Measurements from ENCODE around the gene USP17L21. TPM values are rescaled to one million over a fixed set of nuclear protein-coding genes. Genes with fewer than 3 reads are reported as not detected.

USP17L21 gene, protein sequence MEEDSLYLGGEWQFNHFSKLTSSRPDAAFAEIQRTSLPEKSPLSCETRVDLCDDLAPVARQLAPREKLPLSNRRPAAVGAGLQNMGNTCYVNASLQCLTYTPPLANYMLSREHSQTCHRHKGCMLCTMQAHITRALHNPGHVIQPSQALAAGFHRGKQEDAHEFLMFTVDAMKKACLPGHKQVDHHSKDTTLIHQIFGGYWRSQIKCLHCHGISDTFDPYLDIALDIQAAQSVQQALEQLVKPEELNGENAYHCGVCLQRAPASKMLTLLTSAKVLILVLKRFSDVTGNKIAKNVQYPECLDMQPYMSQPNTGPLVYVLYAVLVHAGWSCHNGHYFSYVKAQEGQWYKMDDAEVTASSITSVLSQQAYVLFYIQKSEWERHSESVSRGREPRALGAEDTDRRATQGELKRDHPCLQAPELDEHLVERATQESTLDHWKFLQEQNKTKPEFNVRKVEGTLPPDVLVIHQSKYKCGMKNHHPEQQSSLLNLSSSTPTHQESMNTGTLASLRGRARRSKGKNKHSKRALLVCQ
- not detected in 2 replicates for total RNA-seq

DNA sequence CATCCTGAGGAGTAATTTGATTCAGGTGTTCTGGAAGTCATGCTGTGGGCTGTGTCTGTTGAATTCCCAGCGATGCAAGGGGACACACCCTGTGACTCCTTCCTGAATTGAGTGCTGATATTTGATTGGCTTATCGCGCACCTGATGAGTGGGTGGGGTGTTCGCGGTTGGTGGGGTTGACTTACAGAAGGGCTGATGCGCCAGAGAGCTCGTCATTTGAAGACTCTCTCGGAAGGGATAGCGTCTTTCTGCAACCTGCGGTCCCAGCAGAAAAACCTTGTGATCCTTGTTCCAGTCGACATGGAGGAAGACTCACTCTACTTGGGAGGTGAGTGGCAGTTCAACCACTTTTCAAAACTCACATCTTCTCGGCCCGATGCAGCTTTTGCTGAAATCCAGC is at the start of gene USP17L21:
Gene USP17L21 (plus strand): TSS at position 301 of the 400 bp plus-strand sequence. CDS start 0 bp downstream, at position 301.

DNA sequence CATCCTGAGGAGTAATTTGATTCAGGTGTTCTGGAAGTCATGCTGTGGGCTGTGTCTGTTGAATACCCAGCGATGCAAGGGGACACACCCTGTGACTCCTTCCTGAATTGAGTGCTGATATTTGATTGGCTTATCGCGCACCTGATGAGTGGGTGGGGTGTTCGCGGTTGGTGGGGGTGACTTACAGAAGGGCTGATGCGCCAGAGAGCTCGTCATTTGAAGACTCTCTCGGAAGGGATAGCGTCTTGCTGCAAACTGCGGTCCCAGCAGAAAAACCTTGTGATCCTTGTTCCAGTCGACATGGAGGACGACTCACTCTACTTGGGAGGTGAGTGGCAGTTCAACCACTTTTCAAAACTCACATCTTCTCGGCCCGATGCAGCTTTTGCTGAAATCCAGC is 47.6 kb upstream of the USP17L21 start, which contains the start of gene USP17L11:
Gene USP17L11 (plus strand): TSS at position 301 of the 400 bp plus-strand sequence. CDS start 0 bp downstream, at position 301.

DNA sequence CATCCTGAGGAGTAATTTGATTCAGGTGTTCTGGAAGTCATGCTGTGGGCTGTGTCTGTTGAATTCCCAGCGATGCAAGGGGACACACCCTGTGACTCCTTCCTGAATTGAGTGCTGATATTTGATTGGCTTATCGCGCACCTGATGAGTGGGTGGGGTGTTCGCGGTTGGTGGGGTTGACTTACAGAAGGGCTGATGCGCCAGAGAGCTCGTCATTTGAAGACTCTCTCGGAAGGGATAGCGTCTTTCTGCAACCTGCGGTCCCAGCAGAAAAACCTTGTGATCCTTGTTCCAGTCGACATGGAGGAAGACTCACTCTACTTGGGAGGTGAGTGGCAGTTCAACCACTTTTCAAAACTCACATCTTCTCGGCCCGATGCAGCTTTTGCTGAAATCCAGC is 42.8 kb upstream of the USP17L21 start, which contains the start of gene USP17L12:
Gene USP17L12 (plus strand): TSS at position 301 of the 400 bp plus-strand sequence. CDS start 0 bp downstream, at position 301.

DNA sequence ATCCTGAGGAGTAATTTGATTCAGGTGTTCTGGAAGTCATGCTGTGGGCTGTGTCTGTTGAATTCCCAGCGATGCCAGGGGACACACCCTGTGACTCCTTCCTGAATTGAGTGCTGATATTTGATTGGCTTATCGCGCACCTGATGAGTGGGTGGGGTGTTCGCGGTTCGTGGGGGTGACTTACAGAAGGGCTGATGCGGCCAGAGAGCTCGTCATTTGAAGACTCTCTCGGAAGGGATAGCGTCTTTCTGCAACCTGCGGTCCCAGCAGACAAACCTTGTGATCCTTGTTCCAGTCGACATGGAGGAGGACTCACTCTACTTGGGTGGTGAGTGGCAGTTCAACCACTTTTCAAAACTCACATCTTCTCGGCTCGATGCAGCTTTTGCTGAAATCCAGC is 38.1 kb upstream of the USP17L21 start, which contains the start of gene USP17L13:
Gene USP17L13 (plus strand): TSS at position 301 of the 400 bp plus-strand sequence. CDS start 0 bp downstream, at position 301.

DNA sequence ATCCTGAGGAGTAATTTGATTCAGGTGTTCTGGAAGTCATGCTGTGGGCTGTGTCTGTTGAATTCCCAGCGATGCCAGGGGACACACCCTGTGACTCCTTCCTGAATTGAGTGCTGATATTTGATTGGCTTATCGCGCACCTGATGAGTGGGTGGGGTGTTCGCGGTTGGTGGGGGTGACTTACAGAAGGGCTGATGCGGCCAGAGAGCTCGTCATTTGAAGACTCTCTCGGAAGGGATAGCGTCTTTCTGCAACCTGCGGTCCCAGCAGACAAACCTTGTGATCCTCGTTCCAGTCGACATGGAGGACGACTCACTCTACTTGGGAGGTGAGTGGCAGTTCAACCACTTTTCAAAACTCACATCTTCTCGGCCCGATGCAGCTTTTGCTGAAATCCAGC is 28.6 kb upstream of the USP17L21 start, which contains the start of gene USP17L15:
Gene USP17L15 (plus strand): TSS at position 301 of the 400 bp plus-strand sequence. CDS start 0 bp downstream, at position 301.

DNA sequence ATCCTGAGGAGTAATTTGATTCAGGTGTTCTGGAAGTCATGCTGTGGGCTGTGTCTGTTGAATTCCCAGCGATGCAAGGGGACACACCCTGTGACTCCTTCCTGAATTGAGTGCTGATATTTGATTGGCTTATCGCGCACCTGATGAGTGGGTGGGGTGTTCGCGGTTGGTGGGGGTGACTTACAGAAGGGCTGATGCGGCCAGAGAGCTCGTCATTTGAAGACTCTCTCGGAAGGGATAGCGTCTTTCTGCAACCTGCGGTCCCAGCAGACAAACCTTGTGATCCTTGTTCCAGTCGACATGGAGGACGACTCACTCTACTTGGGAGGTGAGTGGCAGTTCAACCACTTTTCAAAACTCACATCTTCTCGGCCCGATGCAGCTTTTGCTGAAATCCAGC is 19.1 kb upstream of the USP17L21 start, which contains the start of gene USP17L17:
Gene USP17L17 (plus strand): TSS at position 301 of the 400 bp plus-strand sequence. CDS start 0 bp downstream, at position 301.

DNA sequence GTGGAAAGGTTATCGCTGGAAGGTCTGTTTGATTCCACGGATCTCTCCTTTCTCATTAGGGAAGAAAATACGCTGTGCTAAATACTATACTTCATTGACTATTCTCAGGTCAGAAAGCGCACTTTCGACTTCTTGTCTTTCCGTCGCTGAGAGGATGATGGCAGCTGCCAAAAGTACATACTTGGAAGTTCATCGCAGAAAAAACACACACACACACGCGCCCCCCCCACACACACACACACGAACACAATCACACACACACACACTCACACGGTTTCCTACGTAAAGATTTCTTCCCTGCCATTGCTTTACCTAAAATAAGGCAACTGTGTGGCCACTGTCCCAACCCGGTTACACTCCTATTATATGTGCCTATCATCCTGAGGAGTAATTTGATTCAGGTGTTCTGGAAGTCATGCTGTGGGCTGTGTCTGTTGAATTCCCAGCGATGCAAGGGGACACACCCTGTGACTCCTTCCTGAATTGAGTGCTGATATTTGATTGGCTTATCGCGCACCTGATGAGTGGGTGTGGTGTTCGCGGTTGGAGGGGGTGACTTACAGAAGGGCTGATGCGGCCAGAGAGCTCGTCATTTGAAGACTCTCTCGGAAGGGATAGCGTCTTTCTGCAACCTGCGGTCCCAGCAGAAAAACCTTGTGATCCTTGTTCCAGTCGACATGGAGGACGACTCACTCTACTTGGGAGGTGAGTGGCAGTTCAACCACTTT is 14.6 kb upstream of the USP17L21 start, which contains the start of gene USP17L18:
Gene USP17L18 (plus strand): TSS at position 678 of the 728 bp plus-strand sequence. CDS start 0 bp downstream, at position 678.

DNA sequence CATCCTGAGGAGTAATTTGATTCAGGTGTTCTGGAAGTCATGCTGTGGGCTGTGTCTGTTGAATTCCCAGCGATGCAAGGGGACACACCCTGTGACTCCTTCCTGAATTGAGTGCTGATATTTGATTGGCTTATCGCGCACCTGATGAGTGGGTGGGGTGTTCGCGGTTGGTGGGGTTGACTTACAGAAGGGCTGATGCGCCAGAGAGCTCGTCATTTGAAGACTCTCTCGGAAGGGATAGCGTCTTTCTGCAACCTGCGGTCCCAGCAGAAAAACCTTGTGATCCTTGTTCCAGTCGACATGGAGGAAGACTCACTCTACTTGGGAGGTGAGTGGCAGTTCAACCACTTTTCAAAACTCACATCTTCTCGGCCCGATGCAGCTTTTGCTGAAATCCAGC is 9.6 kb upstream of the USP17L21 start, which contains the start of gene USP17L19:
Gene USP17L19 (plus strand): TSS at position 301 of the 400 bp plus-strand sequence. CDS start 0 bp downstream, at position 301.

DNA sequence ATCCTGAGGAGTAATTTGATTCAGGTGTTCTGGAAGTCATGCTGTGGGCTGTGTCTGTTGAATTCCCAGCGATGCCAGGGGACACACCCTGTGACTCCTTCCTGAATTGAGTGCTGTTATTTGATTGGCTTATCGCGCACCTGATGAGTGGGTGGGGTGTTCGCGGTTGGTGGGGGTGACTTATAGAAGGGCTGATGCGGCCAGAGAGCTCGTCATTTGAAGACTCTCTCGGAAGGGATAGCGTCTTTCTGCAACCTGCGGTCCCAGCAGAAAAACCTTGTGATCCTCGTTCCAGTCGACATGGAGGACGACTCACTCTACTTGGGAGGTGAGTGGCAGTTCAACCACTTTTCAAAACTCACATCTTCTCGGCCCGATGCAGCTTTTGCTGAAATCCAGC is 4.8 kb upstream of the USP17L21 start, which contains the start of gene USP17L20:
Gene USP17L20 (plus strand): TSS at position 301 of the 400 bp plus-strand sequence. CDS start 0 bp downstream, at position 301.

DNA sequence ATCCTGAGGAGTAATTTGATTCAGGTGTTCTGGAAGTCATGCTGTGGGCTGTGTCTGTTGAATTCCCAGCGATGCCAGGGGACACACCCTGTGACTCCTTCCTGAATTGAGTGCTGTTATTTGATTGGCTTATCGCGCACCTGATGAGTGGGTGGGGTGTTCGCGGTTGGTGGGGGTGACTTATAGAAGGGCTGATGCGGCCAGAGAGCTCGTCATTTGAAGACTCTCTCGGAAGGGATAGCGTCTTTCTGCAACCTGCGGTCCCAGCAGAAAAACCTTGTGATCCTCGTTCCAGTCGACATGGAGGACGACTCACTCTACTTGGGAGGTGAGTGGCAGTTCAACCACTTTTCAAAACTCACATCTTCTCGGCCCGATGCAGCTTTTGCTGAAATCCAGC is 4.6 kb downstream of the USP17L21 start, which contains the start of gene USP17L22:
Gene USP17L22 (plus strand): TSS at position 301 of the 400 bp plus-strand sequence. CDS start 0 bp downstream, at position 301.

Other genes starting within 250 kb of the USP17L21 start
- gene FAM90A26, start 92.5 kb upstream of the USP17L21 start, total RNA-seq: not detected in 2 replicates
- not detected in 2 replicates for gene USP17L10, start 52.2 kb upstream of the USP17L21 start, total RNA-seq
- gene USP17L11, start 47.5 kb upstream of the USP17L21 start, total RNA-seq: not detected in 2 replicates
- not detected in 2 replicates for gene USP17L12, start 42.7 kb upstream of the USP17L21 start, total RNA-seq
- gene USP17L13, start 38.0 kb upstream of the USP17L21 start, total RNA-seq: not detected in 2 replicates
- gene USP17L15, start 28.5 kb upstream of the USP17L21 start, total RNA-seq: not detected in 2 replicates
- gene USP17L17, start 19.0 kb upstream of the USP17L21 start, total RNA-seq: not detected in 2 replicates
- gene USP17L18, start 14.2 kb upstream of the USP17L21 start, total RNA-seq: not detected in 2 replicates
- gene USP17L19, start 9.5 kb upstream of the USP17L21 start, total RNA-seq: not detected in 2 replicates
- not detected in 2 replicates for gene USP17L20, start 4.7 kb upstream of the USP17L21 start, total RNA-seq
- gene USP17L22, start 4.7 kb downstream of the USP17L21 start, total RNA-seq: not detected in 2 replicates
- gene USP17L24, start 62.3 kb downstream of the USP17L21 start, total RNA-seq: not detected in 2 replicates
- not detected in 2 replicates for gene USP17L25, start 67.0 kb downstream of the USP17L21 start, total RNA-seq
- not detected in 2 replicates for gene USP17L26, start 71.8 kb downstream of the USP17L21 start, total RNA-seq
- gene USP17L5, start 76.5 kb downstream of the USP17L21 start, total RNA-seq: not detected in 2 replicates
- gene USP17L27, start 81.3 kb downstream of the USP17L21 start, total RNA-seq: not detected in 2 replicates
- gene USP17L28, start 86.0 kb downstream of the USP17L21 start, total RNA-seq: not detected in 2 replicates
- not detected in 2 replicates for gene USP17L29, start 90.8 kb downstream of the USP17L21 start, total RNA-seq
- gene USP17L30, start 100.3 kb downstream of the USP17L21 start, total RNA-seq: not detected in 2 replicates
- not detected in 2 replicates for gene DEFB131A, start 181.5 kb downstream of the USP17L21 start, total RNA-seq